Skeletal muscle satellite cell (primary cell): ENCODE data around the gene NEAT1. TPM values are rescaled to one million over a fixed set of nuclear protein-coding genes. Genes with fewer than 3 reads are reported as not detected.

Experiments used
- H3K27me3 ChIP-seq: 2 replicates; pipeline ENCODE4 v1.7.0; 2013; ENCODE audit warnings: low read length; ENCODE audit not compliant: control insufficient read depth, insufficient read depth
- H3K36me3 ChIP-seq: 2 replicates; pipeline ENCODE4 v1.7.0; 2013; ENCODE audit warnings: mild to moderate bottlenecking, control low read depth, low read length; ENCODE audit not compliant: insufficient read depth
- H3K4me1 ChIP-seq: 2 replicates; pipeline ENCODE4 v1.7.0; 2013; ENCODE audit warnings: low read length; ENCODE audit not compliant: control insufficient read depth, insufficient read depth
- H3K4me2 ChIP-seq: 2 replicates; pipeline ENCODE4 v1.7.0; 2013; ENCODE audit warnings: mild to moderate bottlenecking, low read length
- H3K4me3 ChIP-seq: 2 replicates; pipeline ENCODE4 v1.7.0; 2013; ENCODE audit warnings: low read length
- H3K9ac ChIP-seq: 2 replicates; pipeline ENCODE4 v1.7.0; 2013; ENCODE audit warnings: mild to moderate bottlenecking, low read depth, low read length, moderate library complexity
- H3K9me3 ChIP-seq: replicated peaks from 2 replicates; pipeline ENCODE4 v1.7.0; 2013; ENCODE audit warnings: mild to moderate bottlenecking, control low read depth, low read length
- small RNA-seq: library from RNA; depleted of rRNA; stranded (forward); fragments of <200 nt; gene quantifications from one replicate; pipeline ENCODE3, GENCODE V24; 2012

NEAT1 gene

GRCh38 chr11:65489035-65489705 is 66.6 kb downstream of the NEAT1 start:
- peak overlapping the region; percentile 22 for H3K4me3 ChIP-seq
- H3K27me3 ChIP-seq: no peaks in the 10 kb centered on the region
- H3K36me3 ChIP-seq: no peaks in the 10 kb centered on the region
- no peaks in the 10 kb centered on the region for H3K9me3 ChIP-seq
- peak overlapping the region; percentile 72 for H3K4me2 ChIP-seq
- H3K9ac ChIP-seq: peak overlapping the region; percentile 88
- peaks cover 84% of the 10 kb centered on the region for H3K4me1 ChIP-seq

- peak overlapping the region; percentile 72 for H3K4me2 ChIP-seq
- peaks cover 91% of the 10 kb centered on the region for H3K4me1 ChIP-seq
- H3K36me3 ChIP-seq: no peaks in the 10 kb centered on the region
- no peaks in the 10 kb centered on the region for H3K9me3 ChIP-seq
- peak overlapping the region; percentile 13 for H3K4me3 ChIP-seq
- peak overlapping the region; percentile 88 for H3K9ac ChIP-seq
- no peaks in the 10 kb centered on the region for H3K27me3 ChIP-seq
These were observed 67.2 kb downstream of the NEAT1 start for GRCh38 chr11:65489706-65490320.

DNA sequence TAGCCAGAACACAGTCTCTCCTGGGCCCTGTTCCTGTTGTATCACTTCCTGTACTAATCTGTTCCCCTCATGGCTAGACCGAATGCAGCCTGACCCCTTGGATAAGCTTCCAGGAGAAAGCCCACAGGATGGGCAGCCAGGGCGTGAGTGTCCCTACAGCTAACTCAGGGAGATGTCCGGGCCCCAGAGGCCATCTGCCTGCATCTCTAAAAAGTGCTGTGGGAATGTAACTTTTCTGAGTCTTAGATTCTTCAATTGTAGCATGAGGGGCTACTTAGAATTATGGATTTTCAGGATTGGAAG is 68.5 kb downstream of the NEAT1 start:
- Histone ChIP-seq H3K4me1 (peaks cover 89% of the 10 kb centered on the region), H3K4me2 (peak overlapping the region; percentile 73), H3K4me3 (peak overlapping the region; percentile 43), H3K27me3 (no peaks in the 10 kb centered on the region), H3K9me3 (no peaks in the 10 kb centered on the region), H3K36me3 (no peaks in the 10 kb centered on the region), H3K9ac (peak overlapping the region; percentile 88)

GRCh38 chr11:65491614-65492386 is 69.2 kb downstream of the NEAT1 start:
- Histone ChIP-seq H3K4me2 (peak overlapping the region; percentile 73), H3K4me3 (peak overlapping the region; percentile 43), H3K4me1 (peaks cover 91% of the 10 kb centered on the region), H3K9me3 (no peaks in the 10 kb centered on the region), H3K27me3 (no peaks in the 10 kb centered on the region), H3K36me3 (no peaks in the 10 kb centered on the region), H3K9ac (peak overlapping the region; percentile 88)

DNA sequence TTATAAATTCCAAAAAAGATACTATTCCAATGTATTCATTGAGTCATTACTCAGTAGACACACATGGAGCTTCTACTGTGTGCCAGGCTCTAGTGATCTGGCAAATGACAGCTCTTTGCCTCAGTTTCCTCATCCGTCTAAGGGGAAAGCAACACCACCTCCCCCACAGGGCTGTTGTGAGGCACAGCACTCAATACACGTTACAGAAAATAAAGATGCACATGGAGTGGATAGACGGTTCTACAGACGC is 69.7 kb downstream of the NEAT1 start:
- peaks cover 90% of the 10 kb centered on the region for H3K4me1 ChIP-seq

GRCh38 chr11:65492637-65493366 is 70.2 kb downstream of the NEAT1 start:
- no peaks in the 10 kb centered on the region for H3K9me3 ChIP-seq
- no peaks in the 10 kb centered on the region for H3K36me3 ChIP-seq
- peak overlapping the region; percentile 40 for H3K4me3 ChIP-seq
- peaks cover 89% of the 10 kb centered on the region for H3K4me1 ChIP-seq
- H3K4me2 ChIP-seq: peak overlapping the region; percentile 73
- no peaks in the 10 kb centered on the region for H3K27me3 ChIP-seq
- peak overlapping the region; percentile 88 for H3K9ac ChIP-seq

More for the DNA sequence above, 69.7 kb downstream of the NEAT1 start:
- Histone ChIP-seq H3K4me3 (peak overlapping the region; percentile 23), H3K36me3 (no peaks in the 10 kb centered on the region), H3K9me3 (no peaks in the 10 kb centered on the region), H3K4me2 (peak overlapping the region; percentile 73), H3K9ac (peak overlapping the region; percentile 88), H3K27me3 (no peaks in the 10 kb centered on the region)

GRCh38 chr11:65493367-65494176 is 71.0 kb downstream of the NEAT1 start:
- H3K36me3 ChIP-seq: no peaks in the 10 kb centered on the region
- peak overlapping the region; percentile 40 for H3K4me3 ChIP-seq
- H3K9ac ChIP-seq: peak overlapping the region; percentile 88
- peak overlapping the region; percentile 73 for H3K4me2 ChIP-seq
- H3K27me3 ChIP-seq: no peaks in the 10 kb centered on the region
- peaks cover 89% of the 10 kb centered on the region for H3K4me1 ChIP-seq
- H3K9me3 ChIP-seq: no peaks in the 10 kb centered on the region

Small RNA genes lying within 50 kb of the gene (small RNA-seq; reads per million reads assigned to genes)
- gene RF01684: not detected
